HepG2 (cell line): ENCODE data around the gene LARP7. TPM values are rescaled to one million over a fixed set of nuclear protein-coding genes. Genes with fewer than 3 reads are reported as not detected.

Experiments used
- ATAC-seq: fragments of 200-7000 bp; cut with Tn5 transposase; 3 replicates; pipeline ENCODE4 v1.9.1; 2020; ENCODE audit warnings: mild to moderate bottlenecking, moderate library complexity
- BruUV-seq: library from RNA; stranded (reverse); fragments of 400-500 nt; replicated peaks from 2 replicates; lab custom pipeline; 2021; lab: Mats Ljungman, UMichigan
- CTCF ChIA-PET: fragments of 300-600 bp; formaldehyde crosslinking; extraction: SDS; loops from one replicate; lab custom pipeline; 2021; ENCODE audit warnings: low total read pairs, inconsistent platforms, low intra/inter-chr PET ratio; lab: Yijun Ruan, JAX
- POLR2A ChIA-PET: fragments of 350-600 bp; sonication (Branson Sonifier 250); formaldehyde crosslinking; loops from one replicate; lab custom pipeline; 2020; ENCODE audit warnings: antibody characterized with exemption, inconsistent platforms; lab: Yijun Ruan, JAX
- DNase-seq: peaks from one replicate; pipeline ENCODE4 v3.0.0-alpha.2; 2015; ENCODE audit warnings: low spot score
- FAIRE-seq: peaks from 3 replicates; lab custom pipeline; 2011; peaks lifted over from hg19 to GRCh38; lab: Jason Lieb, UNC
- H2AFZ ChIP-seq: one replicate; pipeline ENCODE4 v1.6.1; 2011; ENCODE audit warnings: low read length, inconsistent platforms
- H3K27ac ChIP-seq: fragments of 300-600 bp; 3 replicates; pipeline ENCODE4 v1.8.0; 2011; ENCODE audit warnings: mixed run types, mild to moderate bottlenecking, mixed read lengths, low read length, inconsistent platforms; ENCODE audit not compliant: insufficient read depth; ENCODE audit errors: extremely low read length
- H3K27me3 ChIP-seq, 2 experiments: fragments of 200-600 bp in 1 of 2; 2 replicates in 1 of 2; 3 replicates in 1 of 2; pipeline versions ENCODE4 v1.6.0 to v1.8.0; 2011; ENCODE audit warnings: low read length in 2 of 2, mild to moderate bottlenecking in 2 of 2, moderate library complexity in 2 of 2, inconsistent platforms in 1 of 2; ENCODE audit not compliant: insufficient read depth in 2 of 2, control insufficient read depth in 1 of 2
- H3K36me3 ChIP-seq, 2 experiments: fragments of 200-600 bp in 1 of 2; replicated peaks in 1 of 2; 2 replicates in 1 of 2; 3 replicates in 1 of 2; pipeline versions ENCODE4 v1.5.1 to v1.8.0; 2011; ENCODE audit warnings: low read length in 2 of 2, inconsistent platforms in 1 of 2; ENCODE audit not compliant: insufficient read depth in 2 of 2, control insufficient read depth in 1 of 2
- H3K4me1 ChIP-seq: 2 replicates; pipeline ENCODE4 v1.5.1; 2012; ENCODE audit warnings: low read length, inconsistent platforms; ENCODE audit not compliant: insufficient read depth
- H3K4me2 ChIP-seq: 2 replicates; pipeline ENCODE4 v1.6.0; 2011; ENCODE audit warnings: low read depth, low read length, inconsistent platforms
- H3K4me3 ChIP-seq, 3 experiments: fragments of 200-600 bp in 1 of 3; sonication (generic), shearing (Covaris generic) in 1 of 3; replicated peaks in 1 of 3; 2 replicates each; pipeline ENCODE4 v1.5.1; 2011 to 2016; ENCODE audit warnings: low read length in 3 of 3, inconsistent platforms in 2 of 3, low read depth in 2 of 3, mild to moderate bottlenecking in 2 of 3, control low read depth in 1 of 3, mixed read lengths in 1 of 3; ENCODE audit not compliant: insufficient read depth in 1 of 3
- H3K79me2 ChIP-seq: one replicate; pipeline ENCODE4 v1.6.1; 2011; ENCODE audit warnings: low read length, inconsistent platforms; ENCODE audit not compliant: insufficient read depth
- H3K9ac ChIP-seq: 2 replicates; pipeline ENCODE4 v1.6.0; 2011; ENCODE audit warnings: mild to moderate bottlenecking, low read depth, low read length, inconsistent platforms; ENCODE audit not compliant: insufficient read depth
- H3K9me3 ChIP-seq: 2 replicates; pipeline ENCODE4 v1.5.1; 2012; ENCODE audit warnings: mild to moderate bottlenecking, low read length
- H4K20me1 ChIP-seq: 2 replicates; pipeline ENCODE4 v1.6.0; 2011; ENCODE audit warnings: inconsistent platforms, mild to moderate bottlenecking, low read length, moderate library complexity; ENCODE audit not compliant: insufficient read depth
- EEA1 ChIP-seq: sonication (generic); formaldehyde crosslinking; IDR thresholded peaks from 2 replicates; pipeline ENCODE4 v1.5.1; 2020; ENCODE audit warnings: mild to moderate bottlenecking, missing genetic modification reagents, borderline replicate concordance
- HOXA3 ChIP-seq: sonication (generic); formaldehyde crosslinking; IDR thresholded peaks from 2 replicates; pipeline ENCODE4 v1.5.0; 2020; ENCODE audit warnings: missing genetic modification reagents
- MYC ChIP-seq: sonication (generic); formaldehyde crosslinking; IDR thresholded peaks from 2 replicates; pipeline ENCODE4 v1.9.0; 2021; ENCODE audit warnings: missing genetic modification reagents, borderline replicate concordance
- THYN1 ChIP-seq: sonication (generic); formaldehyde crosslinking; IDR thresholded peaks from 2 replicates; pipeline ENCODE4 v1.8.1; 2023; ENCODE audit warnings: low read depth, mild to moderate bottlenecking, moderate library complexity, missing genetic modification reagents, borderline replicate concordance
- ZFP90 ChIP-seq: sonication (generic); formaldehyde crosslinking; IDR thresholded peaks from 2 replicates; pipeline ENCODE4 v1.8.0; 2022; ENCODE audit warnings: missing genetic modification reagents, mild to moderate bottlenecking, inconsistent platforms, borderline replicate concordance
- ZNF235 ChIP-seq: sonication (generic); formaldehyde crosslinking; IDR thresholded peaks from 2 replicates; pipeline ENCODE4 v1.8.1; 2023; ENCODE audit warnings: mild to moderate bottlenecking, missing genetic modification reagents, borderline replicate concordance
- ZNF678 ChIP-seq: sonication (generic); formaldehyde crosslinking; IDR thresholded peaks from 2 replicates; pipeline ENCODE4 v1.4.0; 2020; ENCODE audit warnings: mild to moderate bottlenecking, missing genetic modification reagents
- ZNF709 ChIP-seq: sonication (generic); formaldehyde crosslinking; IDR thresholded peaks from 2 replicates; pipeline ENCODE4 v1.5.0; 2020; ENCODE audit warnings: mild to moderate bottlenecking, missing genetic modification reagents
- ZNF75D ChIP-seq: sonication (generic); formaldehyde crosslinking; IDR thresholded peaks from 2 replicates; pipeline ENCODE4 v1.8.1; 2023; ENCODE audit warnings: missing genetic modification reagents, mild to moderate bottlenecking, borderline replicate concordance
- ZNF772 ChIP-seq: sonication (generic); formaldehyde crosslinking; IDR thresholded peaks from 2 replicates; pipeline ENCODE4 v1.5.0; 2020; ENCODE audit warnings: mild to moderate bottlenecking, missing genetic modification reagents
- WGBS: methylation state at CpG from one replicate; pipeline ENCODE4 v1.1.6; 2017; ENCODE audit warnings: low lambda C conversion rate; 5-methylcytosine and 5-hydroxymethylcytosine counted together
- in situ Hi-C: cut with HindIII; loops from 2 replicates; pipeline ENCODE4 v1.10.0; 2017; ENCODE audit warnings: low pct_unique_long_range_greater_than_20kb; ENCODE audit not compliant: extremely low pct_ligation_motif_present
- intact Hi-C: fragments of 100-400 bp; cut with micrococcal nuclease; formaldehyde crosslinking; loops from one replicate; pipeline ENCODE4 v1.10.0; 2022; ENCODE audit not compliant: unreplicated experiment
- polyA plus RNA-seq, 8 experiments: library from polyadenylated mRNA; depleted of rRNA in 3 of 8; stranded (reverse) in 7 of 8; unstranded in 1 of 8; fragments of >200 nt; fragmentation: Illumina TruSeq in 4 of 8; extraction: Trizol in 4 of 8; gene quantifications; 2 replicates each; pipeline versions ENCODE4 v1.2.1 to v1.2.3, GENCODE V29; 2011 to 2016; ENCODE audit warnings: low read depth in 4 of 8, missing spikeins in 1 of 8, mixed read lengths in 1 of 8; ENCODE audit not compliant: insufficient read depth in 1 of 8
- total RNA-seq, 5 experiments: library from RNA; depleted of rRNA; stranded (reverse); fragments of >200 nt; fragmentation: Illumina TruSeq; extraction: Trizol; gene quantifications; 2 replicates each; pipeline ENCODE4 v1.2.3, GENCODE V29; 2016; ENCODE audit warnings: low read depth in 1 of 5
- TF ChIP-seq, protein P1 (sequence below): sonication (generic); formaldehyde crosslinking; IDR thresholded peaks from 2 replicates; pipeline ENCODE4 v1.4.0; 2020; ENCODE audit warnings: missing genetic modification reagents

LARP7 gene
- total and polyA plus RNA-seq, 2 of the 13 experiments (the other 11 are each of a cell fraction or from before 2014, with no cell fraction given), result 9.7 to 37.1 TPM

DNA sequence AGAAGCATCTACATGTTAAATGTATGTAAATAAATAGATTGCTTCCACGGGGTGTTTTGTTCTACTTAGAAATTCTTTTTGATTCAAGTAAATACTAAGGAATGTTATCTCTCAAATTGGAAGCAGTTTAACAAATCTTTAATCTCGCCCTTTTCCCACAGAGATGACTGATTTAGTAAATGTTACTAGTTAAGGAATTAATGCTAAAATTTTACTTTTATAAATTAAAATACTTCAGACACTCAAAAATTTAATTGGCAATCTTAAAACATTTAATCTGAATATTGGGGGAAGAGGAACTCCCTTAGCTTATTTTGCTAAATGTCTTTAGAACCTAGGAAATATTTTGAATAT lies 12.1 kb downstream of the LARP7 start:
- DNase-seq (no peak), ATAC-seq (no peak), FAIRE-seq (no peak)
- H4K20me1 ChIP-seq, result no peaks in the 10 kb centered on the region
- intact Hi-C loops, result no loop called here
- no peak overlapping the region for H3K9ac ChIP-seq
- POLR2A ChIA-PET, result no interaction called here
- H3K4me3 ChIP-seq, result no peak overlapping the region
- no peaks in the 10 kb centered on the region for H3K27me3 ChIP-seq
- no peaks in the 10 kb centered on the region for H3K4me1 ChIP-seq
- no peak overlapping the region for H3K27ac ChIP-seq
- no peak for TF ChIP-seq ZNF678
- TF ChIP-seq, protein P1, sequence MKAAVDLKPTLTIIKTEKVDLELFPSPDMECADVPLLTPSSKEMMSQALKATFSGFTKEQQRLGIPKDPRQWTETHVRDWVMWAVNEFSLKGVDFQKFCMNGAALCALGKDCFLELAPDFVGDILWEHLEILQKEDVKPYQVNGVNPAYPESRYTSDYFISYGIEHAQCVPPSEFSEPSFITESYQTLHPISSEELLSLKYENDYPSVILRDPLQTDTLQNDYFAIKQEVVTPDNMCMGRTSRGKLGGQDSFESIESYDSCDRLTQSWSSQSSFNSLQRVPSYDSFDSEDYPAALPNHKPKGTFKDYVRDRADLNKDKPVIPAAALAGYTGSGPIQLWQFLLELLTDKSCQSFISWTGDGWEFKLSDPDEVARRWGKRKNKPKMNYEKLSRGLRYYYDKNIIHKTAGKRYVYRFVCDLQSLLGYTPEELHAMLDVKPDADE (CRISPR knock-in tag), result no peak
- no peak for TF ChIP-seq ZNF75D (CRISPR knock-in tag)
- no peak for TF ChIP-seq ZNF235 (CRISPR knock-in tag)
- TF ChIP-seq ZFP90 (CRISPR knock-in tag), result no peak
- in situ Hi-C loops, result no loop called here
- 92% methylated on average over 2 of the region's 2 CpGs for WGBS
- H3K36me3 ChIP-seq, result peaks cover 13 to 32% of the 10 kb centered on the region in 2 experiments
- no peak overlapping the region for H2AFZ ChIP-seq
- CTCF ChIA-PET, result no interaction called here
- H3K79me2 ChIP-seq, result no peaks in the 10 kb centered on the region
- no TSS peak for BruUV-seq
- no peak overlapping the region for H3K4me2 ChIP-seq
- no peaks in the 10 kb centered on the region for H3K9me3 ChIP-seq

DNA sequence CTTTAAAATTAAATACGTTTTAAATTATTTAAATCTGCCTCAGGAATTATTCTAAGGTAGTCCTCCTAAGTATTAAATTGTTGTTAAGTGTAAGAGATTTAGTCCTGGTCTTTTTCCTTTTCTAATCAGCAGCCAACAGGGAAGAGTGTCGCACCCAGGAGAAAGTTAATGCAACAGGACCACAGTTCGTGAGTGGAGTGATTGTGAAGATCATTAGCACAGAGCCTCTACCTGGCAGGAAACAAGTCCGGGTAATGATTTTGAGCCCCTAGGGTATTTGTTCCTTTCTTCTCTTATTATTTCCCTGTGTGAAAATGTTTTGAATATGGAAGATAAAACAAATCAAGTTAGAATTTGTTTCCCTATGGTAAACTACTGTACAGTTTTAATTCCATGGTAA lies 13.4 kb downstream of the LARP7 start:
- Histone ChIP-seq H4K20me1 (no peaks in the 10 kb centered on the region), H3K36me3 (peaks cover 13 to 32% of the 10 kb centered on the region in 2 experiments), H3K27ac (no peak overlapping the region), H3K4me2 (no peak overlapping the region), H2AFZ (no peak overlapping the region), H3K27me3 (no peaks in the 10 kb centered on the region), H3K79me2 (no peaks in the 10 kb centered on the region), H3K9ac (no peak overlapping the region), H3K4me1 (no peaks in the 10 kb centered on the region), H3K9me3 (no peaks in the 10 kb centered on the region), H3K4me3 (no peak overlapping the region)
- FAIRE-seq, result no peak
- DNase-seq, result no peak
- no TSS peak for BruUV-seq
- POLR2A ChIA-PET, result no interaction called here
- TF ChIP-seq ZNF772 (CRISPR knock-in tag) (no peak), MYC (CRISPR knock-in tag) (no peak), ZNF709 (no peak), THYN1 (CRISPR knock-in tag) (no peak), HOXA3 (CRISPR knock-in tag) (no peak), EEA1 (CRISPR knock-in tag) (no peak)
- no peak for ATAC-seq
- 93% methylated on average over 4 of the region's 4 CpGs for WGBS
- CTCF ChIA-PET, result no interaction called here
- in situ Hi-C loops, result no loop called here
- intact Hi-C loops, result no loop called here
